ENCODE results near the gene PSMC5.
"Not testable (repeated sequence)": the region's sequence is repeated elsewhere in the genome, so short reads cannot be mapped to it uniquely, and the experiment has no call there.

PSMC5 gene

DNA sequence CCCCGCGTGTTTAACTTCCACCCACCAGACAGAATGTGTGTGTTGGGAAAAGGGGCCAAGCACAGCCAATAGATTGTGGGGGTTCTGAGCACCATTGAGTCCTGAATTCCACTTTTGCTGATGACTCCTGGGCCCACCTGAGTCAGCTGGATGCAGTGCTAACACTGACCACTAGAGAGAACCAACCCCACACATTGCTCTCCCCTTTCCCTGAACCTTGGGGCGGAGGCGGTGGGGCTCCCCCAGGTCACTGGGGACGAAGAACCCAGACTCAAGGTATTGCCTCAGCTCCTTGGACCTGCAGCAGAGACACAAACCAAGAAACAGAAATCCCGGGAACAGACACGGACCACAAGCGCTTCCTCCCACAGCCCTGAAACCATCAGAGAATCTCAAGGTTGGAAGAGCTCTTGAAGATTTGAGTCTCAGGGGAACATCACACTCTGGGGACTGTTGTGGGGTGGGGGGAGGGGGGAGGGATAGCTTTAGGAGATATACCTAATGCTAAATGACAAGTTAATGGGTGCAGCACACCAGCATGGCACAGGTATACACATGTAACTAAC, 46.9 kb downstream of the PSMC5 start:
- DNase-seq, result not testable (repeated sequence)

DNA sequence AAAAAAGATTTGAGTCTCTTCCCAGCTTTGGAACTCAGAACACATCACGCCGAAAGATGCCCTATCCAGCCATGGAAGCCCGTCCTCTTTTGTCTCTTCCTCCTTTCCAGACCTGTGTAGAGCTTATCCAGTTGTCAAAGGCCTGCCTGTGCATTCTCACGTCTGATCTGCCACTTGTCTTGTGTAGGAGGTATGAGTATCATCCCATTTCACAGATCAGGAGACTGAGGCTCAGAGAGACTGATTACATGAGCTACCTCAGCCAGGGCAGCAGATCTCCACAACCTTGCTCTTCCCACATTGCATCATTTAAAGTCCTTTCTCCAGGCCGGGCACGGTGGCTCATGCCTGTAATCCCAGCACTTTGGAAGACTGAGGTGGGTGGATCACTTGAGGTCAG, 47.5 kb downstream of the PSMC5 start:
- DNase-seq, result not testable (repeated sequence)

DNA sequence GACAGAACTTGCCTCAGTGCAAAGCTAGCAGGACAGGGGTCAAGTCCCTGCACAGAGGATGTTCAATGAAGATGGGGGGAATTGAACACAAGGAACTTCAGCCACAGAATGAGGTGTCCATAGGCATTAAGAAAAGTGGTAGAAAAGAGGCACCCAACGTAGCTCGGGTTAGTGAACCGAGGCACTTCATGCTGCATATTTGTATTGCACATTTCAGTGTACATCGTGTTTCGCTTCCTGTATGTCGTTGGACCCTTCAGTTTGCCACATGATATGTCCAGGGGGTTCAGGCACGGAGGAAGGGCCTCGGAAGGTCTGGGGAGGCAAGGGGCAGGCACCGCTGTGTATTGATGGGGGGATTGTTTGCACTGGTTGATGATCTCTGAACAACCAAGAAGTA, 51.2 kb downstream of the PSMC5 start:
- DNase-seq, result not testable (repeated sequence)

- no peak for DNase-seq
Measured at GRCh38 chr17:63880706-63881105, 53.5 kb downstream of the PSMC5 start.

GRCh38 chr17:63881337-63881736, 54.1 kb downstream of the PSMC5 start:
- DNase-seq, result not testable (repeated sequence)

All from activated CD4-positive, CD25-positive, alpha-beta regulatory T cell treated with anti-CD3 and anti-CD28 coated beads, Interleukin-2, amount 50 U/mL, for 72 hours (primary cell).